HepG2 (cell line): ENCODE measurements around the gene CTNNA3.

Experiments used
- CSRNP1 ChIP-seq: sonication (generic); formaldehyde crosslinking; IDR thresholded peaks from 2 replicates; pipeline ENCODE4 v1.8.1; 2023; ENCODE audit warnings: mild to moderate bottlenecking, missing genetic modification reagents
- CTCF ChIP-seq: sonication (generic); formaldehyde crosslinking; IDR thresholded peaks from 2 replicates; pipeline ENCODE4 v1.5.0; 2020; ENCODE audit warnings: mild to moderate bottlenecking, missing genetic modification reagents, moderate library complexity
- JUN ChIP-seq: sonication (generic); formaldehyde crosslinking; IDR thresholded peaks from 2 replicates; pipeline ENCODE4 v1.4.0; 2020; ENCODE audit warnings: mild to moderate bottlenecking, missing genetic modification reagents
- JUND ChIP-seq: sonication (generic); formaldehyde crosslinking; IDR thresholded peaks from 2 replicates; pipeline ENCODE4 v1.8.0; 2022; ENCODE audit warnings: mild to moderate bottlenecking, missing genetic modification reagents
- KAT2B ChIP-seq: fragments of 150-350 bp; IDR thresholded peaks from 2 replicates; pipeline ENCODE4 v1.6.1; 2014; ENCODE audit warnings: low read depth, low read length, borderline replicate concordance
- NR1H2 ChIP-seq: sonication (generic); formaldehyde crosslinking; IDR thresholded peaks from 2 replicates; pipeline ENCODE4 v1.8.1; 2022; ENCODE audit warnings: low read depth, missing genetic modification reagents, borderline replicate concordance
- ZNF382 ChIP-seq: sonication (generic); formaldehyde crosslinking; IDR thresholded peaks from 2 replicates; pipeline ENCODE4 v1.5.0; 2020; ENCODE audit warnings: missing genetic modification reagents, mild to moderate bottlenecking, borderline replicate concordance
- ZNF687 ChIP-seq: sonication (generic); formaldehyde crosslinking; IDR thresholded peaks from 2 replicates; pipeline ENCODE4 v1.5.1; 2020; ENCODE audit warnings: mild to moderate bottlenecking, missing genetic modification reagents, moderate library complexity

GRCh38 chr10:66008221-66008620, 1687.8 kb downstream of the CTNNA3 start:
- TF ChIP-seq CSRNP1 (CRISPR knock-in tag), result no peak
- TF ChIP-seq JUN, result no peak
- TF ChIP-seq ZNF382 (CRISPR knock-in tag), result no peak
- TF ChIP-seq CTCF, result no peak
- no peak for TF ChIP-seq NR1H2
- TF ChIP-seq ZNF687, result no peak
- TF ChIP-seq KAT2B, result no peak
- no peak for TF ChIP-seq JUND (CRISPR knock-in tag)
